Stimulated activated CD8-positive, alpha-beta memory T cell treated with anti-CD3 and anti-CD28 coated beads, Interleukin-2, amount 100 ng/mL, for 1 hour (primary cell): ENCODE measurements around the gene NUMB.

ENCODE experiments used
- DNase-seq, 2 donors: peaks; one replicate each; pipeline ENCODE4 v3.0.0-alpha.2; 2020; ENCODE audit warnings: low read depth in 2 of 2

The NUMB gene

DNA sequence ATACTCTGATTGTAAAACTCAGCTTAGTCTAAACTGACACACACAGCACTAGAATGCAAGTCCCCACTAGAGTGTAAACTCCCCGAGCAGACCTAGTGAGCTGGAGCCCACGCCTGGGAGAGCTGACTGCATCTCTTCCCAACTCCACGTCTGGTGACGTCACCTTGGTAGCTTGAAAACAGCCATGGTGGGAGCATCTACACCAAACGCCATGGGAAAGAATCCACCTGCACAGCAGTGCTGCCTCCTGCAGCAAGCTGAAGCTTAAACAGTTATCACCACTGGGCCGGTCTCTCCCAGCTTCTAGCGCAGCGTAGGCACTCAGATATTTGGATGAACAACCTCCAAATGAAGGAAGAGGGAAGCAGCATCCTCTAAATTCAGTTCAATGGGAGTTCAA is 225.4 kb downstream of the NUMB start:
- no peak for DNase-seq

DNA sequence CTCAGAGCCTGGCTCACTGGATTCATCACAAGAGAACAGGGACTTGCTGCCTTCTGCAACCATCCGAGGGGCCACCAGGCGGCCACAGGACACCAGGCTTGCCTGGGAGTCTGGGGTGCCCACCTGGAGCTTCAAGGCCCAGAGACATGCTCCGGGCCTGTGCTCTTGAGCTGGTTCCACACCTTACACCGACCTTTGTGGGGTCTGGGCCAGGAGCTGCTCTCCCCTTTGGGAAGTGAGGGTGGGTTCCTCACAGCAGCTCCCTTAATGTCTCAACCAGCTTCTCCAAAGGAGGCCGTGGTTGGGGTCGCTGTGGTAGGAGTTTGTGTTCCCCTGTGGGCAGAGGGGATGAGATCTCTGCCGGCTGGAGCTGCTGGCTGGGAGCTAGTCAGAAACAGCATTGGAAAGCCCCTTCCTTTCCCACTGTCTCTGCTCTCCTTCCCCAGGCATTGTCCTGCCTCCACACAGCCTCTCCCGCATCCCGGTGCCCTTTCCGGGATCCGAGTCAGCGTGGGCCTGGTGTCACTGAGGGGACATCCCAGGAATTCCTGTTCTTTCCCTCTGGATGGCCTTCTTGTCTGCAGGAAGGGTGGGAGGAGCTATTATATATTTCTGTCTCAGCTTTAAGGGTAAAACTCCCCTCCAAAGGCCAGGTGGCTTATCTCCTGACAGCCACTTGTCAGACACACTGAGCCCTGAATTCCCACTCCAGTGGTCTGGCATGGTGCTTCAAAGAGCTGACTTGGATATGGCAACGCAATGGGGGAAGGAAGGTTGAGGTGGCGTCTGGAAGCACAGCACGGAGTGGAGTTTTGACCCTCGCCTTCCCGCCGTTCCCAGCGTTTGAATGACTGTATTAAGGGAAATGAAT is 226.1 kb downstream of the NUMB start:
- DNase-seq = no peak

DNA sequence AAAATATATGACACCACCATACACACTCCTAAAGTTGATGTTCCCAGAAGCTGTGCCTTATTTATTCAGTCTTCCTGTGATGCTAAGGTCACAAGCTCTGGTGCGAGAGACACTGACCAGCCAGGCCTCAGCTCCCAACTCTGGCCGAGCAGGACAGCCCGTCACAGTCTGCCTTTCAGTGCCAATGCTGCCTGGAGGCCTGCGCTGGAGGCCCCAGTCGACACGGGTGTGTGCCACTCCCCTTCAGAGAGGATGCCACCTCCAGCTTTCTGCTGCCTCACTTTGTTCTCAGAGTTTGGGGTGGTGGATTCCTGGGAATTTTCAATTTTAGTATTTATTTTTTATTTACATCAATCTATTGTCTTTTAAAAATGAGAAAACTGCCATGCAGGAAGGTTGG is 228.3 kb downstream of the NUMB start:
- DNase-seq = no peak

DNA sequence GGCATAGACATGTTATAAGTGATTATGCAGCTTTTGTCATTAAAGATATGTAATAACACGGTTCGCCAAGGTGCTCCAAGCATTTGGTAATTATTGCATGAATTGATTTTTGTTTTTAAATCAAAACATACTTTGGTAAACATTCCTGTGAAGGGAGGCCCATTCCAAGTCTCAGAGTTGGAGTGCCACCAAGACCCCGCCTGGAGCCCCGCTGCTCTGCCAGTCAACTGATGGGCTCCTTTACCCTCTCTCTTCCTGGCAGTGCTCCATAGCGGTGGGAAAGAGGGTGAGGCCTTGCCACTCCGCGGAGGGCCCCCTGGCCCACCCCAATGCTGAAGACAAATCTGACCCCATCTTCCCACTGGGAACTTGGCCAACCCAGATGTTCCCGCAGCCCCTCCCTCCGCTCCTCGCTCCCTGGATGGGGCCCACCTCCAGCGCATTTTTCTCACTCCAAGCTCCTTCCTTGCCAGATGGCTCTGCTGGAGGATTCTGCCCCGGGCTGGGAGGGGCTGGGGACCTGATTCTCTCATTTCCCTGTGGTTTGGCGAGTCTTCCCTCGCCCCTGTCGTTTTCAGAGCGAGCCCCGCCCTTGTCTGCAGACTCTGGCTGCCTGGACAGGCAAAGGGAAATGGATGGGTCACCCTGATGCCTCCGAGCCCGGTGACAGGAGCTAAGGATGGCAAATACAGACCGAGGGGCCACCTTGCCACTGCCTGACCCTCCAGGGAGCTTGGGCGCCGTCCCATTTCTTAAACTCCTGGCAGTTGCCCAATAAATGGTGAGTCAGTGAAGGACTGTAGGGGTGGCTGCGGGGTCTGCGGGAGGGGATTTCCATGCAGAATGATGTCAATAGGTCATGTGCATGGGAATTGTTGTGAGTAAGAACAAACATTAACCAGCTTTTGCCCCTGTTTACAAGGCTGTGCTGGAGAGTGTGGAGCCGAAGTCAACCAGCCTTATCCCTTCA is 230.2 kb downstream of the NUMB start:
- no peak for DNase-seq

DNA sequence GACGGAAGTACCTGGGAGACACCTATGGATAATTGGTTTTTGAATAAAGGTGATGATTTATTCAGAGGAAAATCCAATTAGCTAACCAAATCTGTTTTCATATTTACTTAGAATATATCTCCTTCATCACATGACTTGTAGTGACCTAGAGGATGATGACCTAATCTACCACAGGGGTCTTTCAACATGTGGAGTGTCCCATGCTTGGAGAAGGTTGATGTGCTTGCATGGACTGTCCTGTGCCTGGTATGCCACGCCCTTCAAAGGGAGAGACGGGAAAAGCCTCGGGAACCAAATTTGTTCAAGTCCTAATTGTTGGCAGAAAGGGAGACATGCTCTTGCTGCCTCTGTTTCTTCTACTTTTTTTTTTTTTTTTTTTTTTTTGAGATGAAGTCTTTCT is 232.8 kb downstream of the NUMB start:
- no peak for DNase-seq
